HG02642 (cell line): Measurements from ENCODE around the gene SLC18A3.

ENCODE experiments used
- ATAC-seq: cut with Tn5 transposase; IDR thresholded peaks from one replicate; pipeline ENCODE4 v1.9.1; 2021; ENCODE audit warnings: mild to moderate bottlenecking; ENCODE audit not compliant: unreplicated experiment, poor library complexity

The SLC18A3 gene

GRCh38 chr10:49647985-49648795 is 38.1 kb downstream of the SLC18A3 start:
- no peak for ATAC-seq

GRCh38 chr10:49649294-49649693 is 39.2 kb downstream of the SLC18A3 start:
- no peak for ATAC-seq

- ATAC-seq: no peak
Measured at GRCh38 chr10:49649936-49650723, 40.0 kb downstream of the SLC18A3 start.

DNA sequence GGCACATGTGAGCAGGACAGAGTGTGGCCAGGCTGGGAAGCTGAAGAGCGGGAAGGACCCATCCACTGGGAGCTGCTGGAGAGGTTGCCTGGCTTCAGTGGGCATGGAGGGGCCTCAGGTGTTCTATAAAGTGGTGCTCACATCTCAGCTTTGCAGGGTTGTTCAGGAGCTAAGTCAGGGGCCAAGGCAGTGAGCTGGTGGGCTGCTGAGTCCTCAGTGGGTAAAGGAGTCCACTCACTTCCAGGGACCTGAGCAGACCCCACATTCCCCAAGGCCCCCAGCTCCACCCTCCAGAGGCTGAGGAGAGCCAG is 40.6 kb downstream of the SLC18A3 start:
- no peak for ATAC-seq

DNA sequence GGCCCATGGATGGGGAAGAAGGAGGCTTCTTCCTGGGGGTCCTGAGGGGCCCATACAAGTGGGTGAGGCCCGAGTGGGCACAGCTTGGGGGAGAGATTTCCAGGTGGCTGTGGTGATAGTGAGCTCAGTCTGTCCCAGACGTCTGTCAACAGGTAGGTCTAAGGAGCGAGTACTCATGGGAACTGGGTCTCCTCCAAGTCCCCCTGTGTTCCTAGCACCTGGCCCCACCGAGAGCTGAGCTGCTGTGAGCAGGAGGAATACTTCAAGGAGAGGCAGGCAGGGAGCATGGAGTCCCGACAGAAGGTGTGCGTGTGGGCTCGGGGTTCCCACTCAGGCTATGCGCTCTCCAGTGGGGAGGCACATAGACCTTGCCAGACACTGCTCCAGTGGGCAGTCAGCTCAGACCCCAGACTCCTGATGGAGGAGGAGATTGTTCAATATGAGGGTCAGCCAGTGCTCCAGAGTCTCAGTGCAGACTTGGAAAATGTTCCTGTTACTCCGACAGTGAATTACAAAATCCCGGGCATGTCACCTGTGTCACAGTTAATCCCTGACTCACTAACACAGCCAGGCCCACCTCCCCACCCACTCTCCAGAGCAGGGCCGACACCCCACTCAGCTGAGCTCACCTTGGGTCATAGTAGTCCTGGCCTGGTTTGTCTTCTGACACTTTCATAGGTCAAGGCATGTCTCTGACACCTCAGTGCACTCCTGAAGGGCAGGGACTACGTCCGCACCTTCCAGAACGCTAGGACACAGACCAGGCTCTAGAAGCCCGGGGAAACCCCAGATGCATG is 41.1 kb downstream of the SLC18A3 start:
- no peak for ATAC-seq

DNA sequence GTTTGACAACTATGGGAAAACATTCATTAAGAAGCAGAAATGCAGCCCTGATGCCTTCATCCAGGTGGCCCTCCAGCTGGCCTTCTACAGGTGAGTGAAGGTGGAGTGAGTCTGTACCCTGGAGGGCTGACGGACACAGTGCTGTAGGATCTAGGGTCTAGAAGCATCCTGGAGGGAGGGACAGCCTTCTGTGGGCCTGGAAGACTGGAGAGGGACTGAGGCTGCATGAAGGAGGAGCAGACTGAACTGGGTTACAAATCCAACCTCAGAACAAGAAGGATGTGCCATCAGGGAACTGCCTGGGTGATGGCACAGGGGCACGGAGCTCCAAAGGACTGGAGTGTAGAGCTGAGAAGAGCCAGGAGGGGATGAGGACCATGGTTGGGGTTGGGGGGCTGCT is 41.8 kb downstream of the SLC18A3 start:
- ATAC-seq: no peak

- ATAC-seq: no peak
Measured at GRCh38 chr10:49652421-49653272, 42.5 kb downstream of the SLC18A3 start.

DNA sequence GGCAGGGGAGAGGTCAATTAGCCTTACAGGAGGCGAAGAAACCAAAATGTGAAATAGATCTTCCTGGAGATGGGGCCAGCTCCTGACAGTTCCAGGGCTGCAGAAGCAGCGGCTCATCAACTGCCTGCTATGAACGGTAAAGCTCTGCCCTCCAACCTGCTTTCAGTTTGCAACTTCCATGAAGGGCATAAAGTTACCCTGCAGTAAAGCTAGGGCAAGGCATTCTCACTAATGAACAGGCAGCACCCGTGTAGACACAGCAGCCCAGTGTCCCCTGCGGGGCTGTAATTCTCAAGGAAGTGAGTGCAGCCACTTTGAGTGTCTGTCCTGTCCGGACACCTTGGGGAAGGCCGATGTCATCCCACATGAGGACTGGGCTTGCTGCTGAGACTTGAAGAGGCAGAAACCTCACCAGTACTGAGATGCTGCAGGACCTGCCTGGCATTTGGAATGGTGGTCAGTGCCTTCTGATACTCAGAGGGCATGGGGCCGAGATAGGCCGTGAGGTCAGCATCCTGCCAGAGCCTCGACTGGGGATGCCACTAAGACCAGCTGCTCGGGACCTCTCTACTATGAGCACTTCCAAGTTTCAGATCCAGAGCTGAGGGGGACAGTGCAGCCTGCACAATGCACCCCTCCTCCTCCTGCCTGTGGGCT is 43.3 kb downstream of the SLC18A3 start:
- ATAC-seq: no peak

- ATAC-seq: no peak
Measured at GRCh38 chr10:49654036-49654693, 44.1 kb downstream of the SLC18A3 start.

- ATAC-seq: no peak
Measured at GRCh38 chr10:49655099-49655498, 45.0 kb downstream of the SLC18A3 start.

GRCh38 chr10:49656845-49657493 is 46.9 kb downstream of the SLC18A3 start:
- ATAC-seq: no peak

DNA sequence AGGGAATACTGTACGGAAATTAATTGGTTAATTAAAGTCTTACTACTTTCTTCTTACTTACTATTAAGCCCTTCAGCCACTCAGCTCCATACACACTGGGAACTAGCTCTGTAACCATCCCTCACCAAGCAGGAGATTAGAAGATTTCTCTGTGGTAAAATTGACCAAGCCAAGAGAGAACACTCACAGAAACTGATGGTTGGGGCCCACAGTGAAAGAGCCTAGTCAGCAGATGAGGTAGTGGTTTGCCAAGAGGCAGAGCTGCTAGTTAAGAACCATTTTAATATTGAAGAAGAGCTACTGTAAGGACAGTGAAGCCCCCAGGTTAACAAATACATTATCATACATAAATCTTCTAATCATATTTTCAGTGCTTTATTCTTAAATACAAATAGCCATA is 47.5 kb downstream of the SLC18A3 start:
- no peak for ATAC-seq

DNA sequence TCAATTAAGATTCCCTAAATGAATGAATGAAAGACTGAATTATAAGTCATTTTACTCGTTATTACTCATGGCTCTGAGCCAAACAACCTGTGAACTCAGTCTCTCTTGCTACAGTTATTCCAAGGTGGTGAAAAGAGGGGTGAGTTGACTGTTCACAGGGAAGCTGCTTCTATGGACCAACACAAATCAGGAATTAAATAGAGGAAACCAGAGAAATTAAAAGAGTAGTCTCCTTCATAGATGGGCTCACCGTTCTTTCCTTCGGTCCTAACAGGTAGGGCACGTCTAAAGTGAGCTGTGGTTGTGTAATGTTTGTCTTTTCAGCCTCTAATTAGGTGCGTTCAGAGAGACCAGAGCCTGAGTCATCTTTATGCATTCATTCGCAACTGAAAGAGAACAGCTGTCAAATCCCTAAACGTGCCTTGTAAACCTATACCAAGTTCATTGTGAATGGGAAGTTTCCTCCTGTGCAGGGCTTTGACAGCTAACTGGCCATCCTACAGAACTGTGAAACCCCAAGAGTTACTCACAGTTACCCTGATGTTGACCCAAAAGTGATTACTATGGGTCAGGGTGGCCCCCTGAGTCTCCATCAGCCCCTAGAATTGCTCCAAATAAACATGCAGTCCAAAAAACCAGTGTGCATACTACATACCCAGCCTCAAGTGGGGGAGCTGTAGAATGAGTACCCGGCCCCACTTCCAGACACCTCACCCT is 51.2 kb downstream of the SLC18A3 start:
- no peak for ATAC-seq
